DMS153 treated with DMSO at 0.1 percent for 48 hours (cell line): ENCODE results near the gene RPRML.
"Not testable (repeated sequence)": the region's sequence is repeated elsewhere in the genome, so short reads cannot be mapped to it uniquely, and the experiment has no call there.

Experiments used
- DNase-seq: peaks from one replicate; lab custom pipeline; 2025; ENCODE audit not compliant: unreplicated experiment; lab: John Stamatoyannopoulos, UW

The RPRML gene

DNA sequence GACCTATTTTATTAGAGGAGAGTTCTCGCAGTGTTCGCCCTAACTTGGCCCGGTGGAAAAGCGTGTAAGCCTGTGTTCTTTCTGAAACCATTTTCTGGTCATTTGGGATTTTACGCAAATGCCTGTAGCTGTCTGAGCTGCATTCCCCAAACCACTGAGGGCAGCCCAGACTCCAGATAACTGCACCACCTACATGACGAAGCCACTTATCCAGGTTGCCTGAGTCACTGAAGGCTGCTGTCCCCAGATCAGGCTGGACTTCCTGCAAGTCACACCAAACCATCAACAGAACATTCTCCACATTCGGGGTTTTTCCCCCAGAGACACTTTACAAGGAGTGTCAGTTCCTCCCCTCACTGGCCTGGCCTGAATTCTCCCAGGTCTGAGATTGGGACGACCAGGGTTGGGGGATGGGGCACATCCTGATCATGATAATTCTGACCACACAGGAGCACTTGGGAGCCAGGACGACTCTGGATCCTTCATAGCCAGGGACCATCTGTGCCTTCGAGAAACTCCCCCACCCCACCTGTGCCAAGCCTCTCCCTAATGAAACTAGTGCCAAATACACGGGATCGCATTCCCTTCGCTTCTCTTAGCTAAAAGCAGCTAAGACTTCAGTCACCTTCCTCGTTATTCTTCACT lies 2.3 kb downstream of the RPRML start:
- DNase-seq, result no peak

DNA sequence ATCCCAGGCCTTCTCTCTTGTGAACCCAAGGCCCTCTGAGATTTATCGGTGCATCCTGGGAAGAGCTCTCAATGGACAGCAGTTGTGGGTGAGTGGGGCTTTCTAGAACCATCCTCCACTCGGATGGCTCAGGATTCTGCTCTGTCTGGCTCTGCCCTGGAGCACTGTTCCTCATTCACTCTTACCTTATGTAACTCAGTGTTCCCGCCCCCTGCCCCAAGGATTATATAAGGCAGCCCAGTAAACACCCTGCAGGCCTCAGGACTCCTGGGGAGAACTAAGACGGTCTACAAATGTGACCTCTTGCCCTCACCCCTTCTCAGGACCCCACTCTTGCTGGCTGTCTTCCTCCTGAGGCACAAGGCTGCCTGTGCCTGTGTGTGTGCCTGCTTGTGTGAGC lies 3.8 kb downstream of the RPRML start:
- no peak for DNase-seq

DNA sequence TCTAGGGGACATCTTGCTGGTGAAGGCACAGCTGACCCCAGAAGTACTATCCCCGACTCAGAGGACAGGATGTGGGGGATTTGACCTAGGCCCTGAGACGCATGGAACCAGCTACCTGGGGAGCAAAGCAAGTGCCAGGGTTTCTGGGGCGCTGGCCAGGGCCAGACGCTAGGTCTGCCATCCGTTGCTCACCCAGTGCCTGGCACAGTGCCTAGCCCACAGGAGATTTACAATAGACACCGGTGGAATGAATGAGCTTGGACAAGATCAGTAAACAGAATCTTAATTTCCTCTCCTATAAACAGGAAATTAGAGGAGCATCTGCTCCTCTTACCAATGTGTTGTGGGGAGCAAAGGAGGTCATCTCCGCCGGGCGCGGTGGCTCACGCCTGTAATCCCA lies 5.0 kb downstream of the RPRML start:
- no peak for DNase-seq

DNA sequence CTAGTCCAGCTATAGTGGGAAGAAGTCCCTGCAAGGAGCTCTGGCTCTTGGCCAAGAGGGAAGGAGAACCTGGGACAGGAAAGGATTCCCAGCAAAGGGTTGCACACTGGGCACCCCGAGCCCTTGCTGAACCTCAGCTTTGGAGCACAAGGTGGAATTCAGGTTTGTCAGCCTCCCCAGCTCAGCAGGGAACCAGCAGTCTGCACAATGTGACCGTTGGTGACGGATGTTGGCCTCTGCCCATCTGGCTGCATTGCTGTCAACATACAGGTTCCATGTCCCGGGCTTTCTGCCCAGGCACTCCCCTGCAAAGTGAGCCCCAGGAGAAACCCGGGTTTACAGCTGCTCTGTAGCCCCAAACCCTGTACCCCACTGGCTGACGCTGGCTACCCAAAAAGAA lies 6.7 kb downstream of the RPRML start:
- DNase-seq, result no peak

DNA sequence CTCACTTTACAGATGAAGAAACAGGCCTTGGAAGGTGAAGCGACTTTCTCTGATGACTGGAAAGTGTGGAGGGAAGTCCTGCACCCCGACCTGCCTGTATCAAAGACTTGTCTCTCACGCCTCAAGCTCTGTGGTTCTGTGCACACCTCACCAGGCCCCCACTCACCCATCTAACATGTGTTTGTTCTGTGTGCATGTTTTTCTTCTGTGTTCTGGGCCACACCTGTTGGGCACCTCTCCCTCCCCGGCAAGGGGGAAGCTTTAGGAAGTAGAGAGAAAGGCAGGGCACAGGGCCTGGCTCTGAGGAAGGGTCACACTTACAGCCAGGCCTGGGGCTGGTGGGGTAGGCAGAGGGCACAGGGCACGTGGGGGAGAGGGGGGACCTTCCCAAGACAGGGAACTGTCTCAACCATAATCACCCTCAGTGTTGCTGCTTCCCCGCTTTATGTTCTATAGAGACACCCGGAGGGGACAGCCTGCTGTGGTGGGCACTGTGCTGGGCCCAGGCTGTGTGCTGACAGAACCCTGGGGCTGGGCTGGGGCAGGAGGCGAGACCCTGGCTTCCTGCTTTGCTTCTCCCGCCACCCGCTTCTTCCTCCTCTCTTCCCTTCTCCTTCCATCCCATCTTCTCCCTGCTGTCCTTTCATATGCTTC lies 7.3 kb downstream of the RPRML start:
- DNase-seq, result no peak

DNA sequence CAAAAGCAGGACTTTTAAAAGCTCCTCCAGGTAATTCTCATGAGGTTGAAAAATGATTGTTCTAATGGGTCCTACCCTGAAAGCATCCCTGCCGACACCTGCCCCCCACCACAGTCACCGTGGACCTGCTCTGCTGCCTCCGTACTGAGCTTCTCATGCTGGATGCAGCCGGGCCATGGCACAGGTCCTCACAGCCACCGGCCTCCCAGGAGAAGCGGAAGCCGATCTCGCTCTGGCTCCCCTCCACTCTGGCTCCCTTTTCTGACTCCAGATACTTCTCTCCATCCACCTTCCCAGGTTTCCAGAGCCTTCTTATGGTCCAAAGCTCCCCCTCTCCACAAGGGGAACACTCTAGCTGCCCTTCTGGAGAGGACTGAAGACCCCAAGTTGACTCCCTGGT lies 10.2 kb downstream of the RPRML start:
- DNase-seq, result no peak

DNA sequence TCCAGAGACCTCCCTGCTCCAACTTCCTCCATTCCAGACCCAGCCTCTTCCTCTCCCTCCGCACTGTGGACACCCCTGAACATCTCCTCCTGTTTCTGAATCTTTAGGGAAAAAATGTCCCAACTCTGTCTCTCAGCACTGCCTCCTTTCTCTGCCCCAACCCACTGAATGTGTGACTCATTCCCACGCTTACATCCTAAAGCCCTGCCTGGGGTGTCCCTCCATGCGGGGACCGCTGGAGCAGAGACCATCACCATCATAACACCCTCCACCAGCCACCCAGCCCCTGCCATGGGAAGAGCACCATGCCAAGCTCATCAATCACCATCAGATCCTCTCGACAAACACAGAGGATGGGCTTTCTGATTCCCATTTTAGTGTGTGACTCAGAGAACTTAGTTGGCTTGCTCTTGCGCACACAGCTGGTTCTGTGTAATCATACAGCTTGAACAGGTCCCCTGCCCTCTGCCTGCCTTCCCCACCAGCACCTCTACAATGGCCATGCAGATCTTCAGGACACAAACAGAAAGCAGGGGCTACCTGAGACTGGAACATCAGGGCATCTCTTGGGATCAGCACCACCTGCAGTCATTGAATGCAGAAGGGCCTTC lies 10.7 kb downstream of the RPRML start:
- DNase-seq, result no peak

DNA sequence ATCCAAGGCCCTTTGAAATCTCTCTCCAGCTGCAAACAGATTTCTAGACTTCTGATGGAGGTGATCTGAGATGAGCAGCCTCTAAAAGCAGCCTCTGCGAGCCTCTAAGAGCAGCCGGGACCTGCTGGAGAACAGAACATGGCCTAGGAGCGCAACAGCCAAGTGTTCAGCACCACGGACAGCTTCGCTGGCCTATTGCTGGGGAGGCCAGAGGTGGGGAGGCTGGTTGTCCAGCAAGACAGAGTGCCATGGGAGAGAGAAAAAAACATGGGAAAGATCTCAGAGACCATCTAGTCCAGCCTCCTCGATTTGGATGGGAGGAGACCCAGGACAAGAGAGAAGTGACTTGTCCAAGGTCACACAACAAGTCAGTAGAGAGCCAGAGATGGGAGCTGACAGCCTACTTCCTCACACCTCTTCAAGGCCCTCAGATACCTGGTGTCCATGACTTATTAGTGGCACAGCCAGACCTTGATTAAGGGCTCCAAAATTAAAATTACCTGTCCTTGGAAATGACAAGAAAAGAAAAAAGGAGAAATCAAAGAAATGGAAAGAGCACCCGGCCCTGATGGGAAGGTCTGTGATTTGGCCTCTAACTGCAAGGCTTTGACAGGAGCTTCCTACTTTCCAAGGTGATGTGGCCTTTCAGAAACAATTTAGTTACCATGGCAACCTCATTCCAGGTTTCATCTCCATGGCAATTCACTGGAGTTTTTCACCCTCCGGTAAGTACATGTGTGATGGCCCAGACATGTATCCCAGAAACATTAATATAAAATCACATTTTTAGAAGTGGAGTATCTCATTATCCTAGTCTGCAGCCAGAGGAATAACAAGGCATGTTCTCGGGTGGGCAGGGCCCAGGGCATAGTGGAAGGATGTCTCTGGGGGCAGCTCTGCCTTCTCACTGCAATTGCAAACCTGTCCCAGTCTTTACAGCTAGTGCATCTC lies 14.5 kb downstream of the RPRML start:
- DNase-seq, result no peak

DNA sequence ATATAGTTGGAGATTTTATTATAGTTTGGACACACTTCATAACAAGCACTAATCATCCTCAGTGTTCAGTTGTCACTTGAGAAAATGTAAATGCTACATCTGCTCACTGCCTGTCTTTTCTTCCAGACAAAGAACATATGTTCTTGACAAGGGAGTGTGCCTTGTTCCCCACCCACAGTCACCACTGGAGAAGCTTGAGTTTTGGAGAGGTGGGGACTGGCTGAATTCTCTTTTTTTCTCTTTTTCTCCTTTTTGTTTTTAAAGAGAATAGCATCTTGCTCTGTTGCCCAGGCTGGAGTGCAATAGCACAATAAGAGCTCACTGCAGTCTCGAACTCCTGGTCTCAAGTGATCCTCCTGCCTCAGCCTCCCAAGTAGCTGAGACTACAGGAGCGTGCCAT lies 15.5 kb downstream of the RPRML start:
- DNase-seq, result no peak

DNA sequence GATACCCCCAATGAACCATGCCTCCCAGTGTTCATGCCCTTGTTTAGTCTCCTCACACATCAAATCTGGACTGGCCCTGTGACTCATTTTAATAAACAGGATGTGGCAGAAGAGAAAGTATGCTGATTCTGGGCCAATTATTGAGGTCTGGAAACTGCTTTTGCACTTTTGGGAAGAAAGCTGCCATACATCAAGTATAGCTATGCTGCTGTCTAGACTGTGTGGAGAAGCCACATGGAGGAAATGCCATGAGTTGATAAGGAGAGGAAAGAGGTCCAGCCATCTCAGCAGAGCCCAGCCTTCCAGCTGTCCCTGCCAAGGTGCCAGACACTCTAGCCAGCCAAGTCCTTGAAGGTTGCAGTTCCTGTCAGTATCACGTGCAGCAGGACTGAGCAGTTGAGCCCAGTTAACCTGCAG lies 16.7 kb downstream of the RPRML start:
- no peak for DNase-seq

DNA sequence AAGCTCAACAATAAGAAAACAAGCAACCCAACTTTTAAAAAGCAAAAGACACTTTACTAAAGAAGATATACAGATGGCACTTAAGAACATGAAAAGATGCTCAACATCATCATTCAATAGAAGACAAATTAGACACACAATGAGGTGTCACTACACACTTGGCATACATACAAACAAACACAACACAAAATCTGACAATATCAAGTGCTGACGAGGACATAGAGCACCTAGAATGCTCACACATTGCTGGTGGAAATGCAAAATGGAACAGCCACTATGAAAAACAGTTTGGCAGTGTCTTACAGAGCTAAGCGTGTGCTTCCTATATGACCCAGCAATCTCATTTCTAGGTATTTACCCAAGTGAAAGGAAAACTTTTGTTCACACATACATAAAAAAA lies 18.9 kb downstream of the RPRML start:
- DNase-seq, result no peak

DNA sequence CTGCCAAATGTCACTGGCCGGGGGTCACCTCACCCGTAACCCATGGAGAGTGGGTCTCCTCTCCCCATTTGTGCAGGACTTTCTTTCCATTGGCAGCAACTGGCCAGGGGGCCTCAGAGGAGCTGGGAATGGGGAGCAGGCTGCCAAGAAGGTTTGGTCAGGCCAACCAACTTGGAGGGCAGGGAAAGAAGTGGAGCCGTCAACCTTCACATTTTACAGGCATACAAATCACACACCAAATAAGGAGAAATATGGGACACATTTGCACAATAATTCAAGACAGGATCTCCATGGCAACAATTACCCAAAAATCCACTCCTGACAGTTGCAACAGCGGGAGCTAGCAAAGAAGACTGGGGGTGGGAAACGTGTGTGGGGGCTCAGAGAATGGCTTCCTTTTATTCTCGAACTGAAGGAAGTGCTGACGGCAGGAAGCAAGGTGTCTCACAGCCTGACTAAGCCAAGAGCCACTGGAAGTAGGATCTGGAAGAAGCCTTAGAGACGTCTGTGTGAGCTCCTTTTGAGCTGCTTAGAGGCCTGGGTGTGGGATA lies 20.9 kb downstream of the RPRML start:
- no peak for DNase-seq

DNA sequence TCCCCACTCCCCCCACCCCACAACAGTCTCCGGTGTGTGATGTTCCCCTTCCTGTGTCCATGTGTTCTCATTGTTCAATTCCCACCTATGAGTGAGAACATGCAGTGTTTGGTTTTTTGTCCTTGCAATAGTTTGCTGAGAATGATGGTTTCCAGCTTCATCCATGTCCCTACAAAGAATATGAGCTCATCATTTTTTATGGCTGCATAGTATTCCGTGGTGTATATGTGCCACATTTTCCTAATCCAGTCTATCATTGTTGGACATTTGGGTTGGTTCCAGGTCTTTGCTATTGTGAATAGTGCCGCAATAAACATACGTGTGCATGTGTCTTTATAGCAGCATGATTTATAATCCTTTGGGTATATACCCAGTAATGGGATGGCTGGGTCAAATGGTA lies 25.9 kb downstream of the RPRML start:
- DNase-seq, result not testable (repeated sequence)

DNA sequence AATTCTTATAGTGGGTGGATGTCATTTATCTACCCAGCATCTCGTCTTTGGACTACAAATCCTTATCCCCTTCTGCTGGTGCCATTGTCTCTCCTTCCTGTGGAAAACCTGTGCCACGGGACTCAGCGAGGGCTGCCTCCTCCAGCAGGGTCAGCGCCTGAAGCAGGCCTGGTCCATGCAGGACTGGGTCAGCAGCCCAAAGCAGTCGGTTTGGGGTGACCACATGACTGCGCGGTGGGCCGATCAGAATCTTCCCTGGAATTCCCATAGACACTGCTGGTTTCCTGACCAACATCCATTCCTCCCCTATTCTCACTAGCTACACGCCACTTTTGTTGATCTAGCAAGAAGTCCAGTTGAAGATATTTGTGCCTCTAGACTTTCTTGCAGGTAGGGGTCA lies 26.9 kb downstream of the RPRML start:
- DNase-seq, result no peak

DNA sequence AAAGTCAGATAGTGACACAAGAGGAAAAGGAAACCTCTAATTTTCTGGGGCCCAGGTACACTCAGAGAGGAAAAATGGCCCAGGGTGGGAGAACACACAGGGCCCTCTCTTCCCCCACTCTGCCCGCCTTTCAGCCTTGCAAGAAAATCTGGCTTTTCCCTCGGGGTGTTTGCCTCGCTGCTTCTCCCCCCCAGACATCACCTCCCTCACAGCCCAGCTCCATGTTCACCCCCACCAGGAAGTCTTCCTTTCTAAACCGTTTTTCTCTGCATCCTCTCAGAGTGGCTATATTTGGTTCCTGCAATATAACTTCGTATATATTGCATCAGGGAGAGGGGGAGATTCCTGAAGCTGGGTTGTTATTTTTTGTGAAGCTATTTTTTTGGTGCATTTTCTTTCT lies 27.3 kb downstream of the RPRML start:
- no peak for DNase-seq

DNA sequence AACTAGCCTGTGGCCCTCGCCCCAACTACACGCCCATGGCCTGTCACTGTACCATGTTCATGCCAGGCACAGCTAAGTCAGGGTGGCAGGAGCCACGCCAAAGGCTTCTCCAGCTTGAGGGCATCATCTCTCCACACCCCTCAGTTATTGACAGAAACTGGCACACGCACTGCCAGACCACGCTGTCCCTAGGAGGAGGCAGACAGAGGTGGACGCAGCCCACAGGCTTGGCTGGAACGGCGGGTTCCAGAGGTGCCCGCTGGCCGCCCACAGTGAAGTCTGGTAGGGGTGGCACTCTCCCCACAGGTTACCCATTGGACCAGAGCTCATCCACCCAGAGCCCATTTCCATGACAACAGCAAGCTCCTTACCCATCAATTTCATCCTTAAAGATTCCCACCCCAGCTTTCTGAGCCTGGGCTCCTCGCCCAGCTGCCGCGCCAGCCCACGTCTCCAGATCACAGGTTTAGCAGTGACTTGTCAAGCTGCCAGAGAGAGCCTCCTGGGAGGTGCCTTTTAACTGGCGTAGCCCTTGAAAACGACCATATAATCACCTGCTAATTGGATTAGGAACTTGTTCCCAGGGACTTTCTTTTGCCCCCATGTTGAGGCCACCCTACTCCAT lies 27.9 kb downstream of the RPRML start:
- DNase-seq, result no peak

DNA sequence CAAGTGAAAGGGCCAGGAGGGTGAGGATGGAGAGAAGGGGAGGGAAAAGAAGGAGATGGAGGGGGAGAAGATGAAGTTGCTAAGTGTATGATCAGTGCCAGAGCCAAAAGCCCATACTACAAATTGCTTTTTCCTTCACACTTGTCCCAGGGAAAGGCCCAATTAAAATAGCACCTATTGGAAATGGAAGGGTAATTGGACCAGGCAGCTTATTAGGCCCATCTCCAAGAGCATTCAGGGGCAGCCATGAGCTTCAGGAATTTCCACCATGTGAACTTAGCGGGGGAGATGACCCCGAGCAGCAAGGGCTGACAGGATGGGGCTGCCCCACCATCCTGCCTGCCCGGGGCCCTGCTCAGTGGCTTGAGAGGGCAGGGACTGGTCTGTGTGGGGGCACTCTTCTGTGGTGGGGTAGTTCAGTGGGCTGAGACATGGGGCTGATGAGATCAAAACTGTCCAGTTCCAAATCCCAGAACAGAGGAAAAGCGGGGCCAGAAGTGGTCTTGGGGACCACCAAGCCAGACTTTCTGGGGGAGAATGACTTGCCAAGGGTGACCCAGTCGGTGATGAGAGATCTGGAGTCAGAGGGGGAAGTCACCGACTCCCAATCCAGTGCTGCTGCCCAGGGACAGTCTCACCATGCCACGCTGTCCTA lies 28.6 kb downstream of the RPRML start:
- DNase-seq, result no peak

DNA sequence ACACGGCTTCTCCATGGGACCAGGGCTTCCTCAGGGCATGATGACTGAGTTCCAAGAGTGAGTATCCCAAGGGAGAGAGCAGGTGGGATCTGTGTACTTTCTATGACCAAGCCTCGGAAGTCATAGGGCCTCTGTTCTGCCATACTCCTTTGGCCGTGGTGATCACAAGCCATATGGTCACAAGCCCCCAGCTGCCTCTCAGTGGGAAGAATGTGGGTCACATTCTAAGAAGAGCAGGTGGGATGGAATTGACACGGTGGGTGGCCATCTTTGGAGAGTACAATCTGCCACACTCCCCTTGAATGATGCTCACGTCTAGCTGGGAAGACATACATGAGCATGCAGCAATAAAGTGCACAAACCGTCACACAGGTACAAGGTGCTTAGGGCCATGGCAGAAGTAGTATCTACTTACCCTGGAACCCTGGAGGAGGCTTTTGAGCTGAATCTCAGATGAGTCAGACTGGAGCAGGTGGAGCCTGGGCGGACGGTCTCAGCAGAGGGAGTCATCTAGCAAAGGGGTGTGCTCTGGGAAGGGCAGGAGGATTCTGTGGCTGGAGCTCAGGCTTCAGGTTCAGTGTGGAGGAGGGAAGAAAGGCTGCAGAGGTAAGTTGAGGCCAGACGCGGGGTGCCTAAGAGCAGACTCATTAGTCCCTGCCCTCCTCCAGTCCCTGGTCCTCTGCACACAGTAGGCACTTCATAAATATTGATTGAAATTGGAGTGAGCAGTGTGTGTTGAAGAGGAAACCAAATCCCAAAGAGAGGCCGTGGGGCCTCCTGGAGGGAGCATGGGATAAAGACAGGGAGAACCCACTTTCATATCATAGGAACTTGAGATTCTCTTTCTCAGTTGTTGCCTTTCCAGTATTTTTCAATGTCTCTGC lies 29.5 kb downstream of the RPRML start:
- no peak for DNase-seq

DNA sequence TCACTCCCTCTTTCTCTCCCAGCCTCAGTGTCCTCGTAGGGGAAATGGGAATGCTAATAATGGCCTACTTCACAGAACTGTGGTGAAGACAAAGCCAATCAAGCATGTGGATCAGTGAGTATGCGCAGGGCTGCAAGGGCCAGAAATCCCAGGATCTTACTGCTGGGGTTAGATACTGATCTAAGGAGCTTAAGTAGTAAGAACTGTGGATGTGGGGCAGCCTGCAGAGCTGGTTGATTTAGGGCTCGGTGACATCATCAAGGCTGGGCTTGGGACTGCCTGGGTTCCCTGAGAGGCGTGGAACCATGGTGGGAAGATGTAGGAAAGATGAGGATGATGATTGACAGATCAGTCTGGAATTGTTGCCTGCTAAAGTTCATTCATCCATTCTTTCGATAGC lies 30.5 kb downstream of the RPRML start:
- DNase-seq, result no peak
